Measurements from ENCODE around the gene PRKACB. TPM values are rescaled to one million over a fixed set of nuclear protein-coding genes. Genes with fewer than 3 reads are reported as not detected.

PRKACB gene
- total RNA-seq, 1 experiment from 2014 or later = 135 TPM

DNA sequence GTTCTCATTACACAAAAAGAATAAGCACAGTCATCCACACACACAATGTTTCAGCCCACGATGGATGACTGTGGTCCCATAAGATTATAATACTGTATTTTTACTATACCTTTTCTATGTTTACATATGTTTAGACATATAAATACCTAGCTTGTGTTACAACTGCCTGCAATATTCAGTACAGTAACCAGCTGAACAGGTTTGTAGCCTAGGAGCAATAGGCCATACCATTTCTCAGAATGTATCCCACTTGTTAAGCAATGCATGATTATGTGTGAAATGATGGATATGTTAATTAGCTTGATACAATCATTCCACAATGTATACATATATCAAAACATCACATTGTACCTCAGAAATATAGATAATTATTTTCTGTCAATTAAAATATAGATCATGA, 124.3 kb downstream of the PRKACB start:
- ChIA-PET POLR2A (no interaction called here), CTCF (no interaction called here), RAD21 (ENCODE audit: low non-redundant PET in 1 of 2, low total read pairs in 2 of 2, uncharacterized antibody in 2 of 2, unreplicated experiment in 2 of 2) (no interaction called here)
- intact Hi-C loops (cut with micrococcal nuclease) = no loop called here
- no peaks in the 10 kb centered on the region for H3K27me3 ChIP-seq (ENCODE audit: insufficient read depth, low read length)
- no peaks in the 10 kb centered on the region for H3K79me2 ChIP-seq (ENCODE audit: insufficient read depth, low read length)
- DNase-seq (ENCODE audit: low read depth, low spot score) = no peak
- no peak overlapping the region for H3K4me2 ChIP-seq (ENCODE audit: low read length)
- H3K9me3 ChIP-seq (ENCODE audit: control insufficient read depth in 1 of 2, insufficient read depth in 1 of 2, low read depth in 1 of 2, low read length in 2 of 2) = no peaks in the 10 kb centered on the region
- no peak overlapping the region for H3K9ac ChIP-seq (ENCODE audit: low read length)
- H3K9me2 ChIP-seq (ENCODE audit: insufficient read depth) = no peaks in the 10 kb centered on the region
- no peak for ATAC-seq
- H4K20me1 ChIP-seq (ENCODE audit: insufficient read depth) = no peaks in the 10 kb centered on the region
- H2AFZ ChIP-seq (ENCODE audit: low read depth, low read length, poor library complexity, severe bottlenecking) = no peak overlapping the region
- H3K27ac ChIP-seq (ENCODE audit: low read depth, low read length) = no peak overlapping the region
- no peak overlapping the region for H3K4me3 ChIP-seq (replicated peaks in 1 of 2; ENCODE audit: low read depth in 1 of 2, low read length in 2 of 2)
- no peaks in the 10 kb centered on the region for H3K36me3 ChIP-seq (ENCODE audit: control insufficient read depth in 1 of 2, insufficient read depth in 2 of 2, low read length in 2 of 2)
- TF ChIP-seq POLR2A (IDR thresholded peaks at IDR 0.05; ENCODE audit: borderline replicate concordance, extremely low read depth, insufficient read depth, insufficient read length) = no peak
- TF ChIP-seq YY1 (IDR thresholded peaks at IDR 0.05; ENCODE audit: extremely low read depth, insufficient replicate concordance, low read depth, low read length) = no peak
- TF ChIP-seq ELF1 (IDR thresholded peaks at IDR 0.05; ENCODE audit: borderline replicate concordance, low read depth) = no peak
- TF ChIP-seq, protein P1, sequence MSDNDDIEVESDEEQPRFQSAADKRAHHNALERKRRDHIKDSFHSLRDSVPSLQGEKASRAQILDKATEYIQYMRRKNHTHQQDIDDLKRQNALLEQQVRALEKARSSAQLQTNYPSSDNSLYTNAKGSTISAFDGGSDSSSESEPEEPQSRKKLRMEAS (IDR thresholded peaks at IDR 0.05) = no peak
- TF ChIP-seq, protein P2, sequence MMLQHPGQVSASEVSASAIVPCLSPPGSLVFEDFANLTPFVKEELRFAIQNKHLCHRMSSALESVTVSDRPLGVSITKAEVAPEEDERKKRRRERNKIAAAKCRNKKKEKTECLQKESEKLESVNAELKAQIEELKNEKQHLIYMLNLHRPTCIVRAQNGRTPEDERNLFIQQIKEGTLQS (IDR thresholded peaks at IDR 0.05) = no peak
- TF ChIP-seq, protein P3, sequence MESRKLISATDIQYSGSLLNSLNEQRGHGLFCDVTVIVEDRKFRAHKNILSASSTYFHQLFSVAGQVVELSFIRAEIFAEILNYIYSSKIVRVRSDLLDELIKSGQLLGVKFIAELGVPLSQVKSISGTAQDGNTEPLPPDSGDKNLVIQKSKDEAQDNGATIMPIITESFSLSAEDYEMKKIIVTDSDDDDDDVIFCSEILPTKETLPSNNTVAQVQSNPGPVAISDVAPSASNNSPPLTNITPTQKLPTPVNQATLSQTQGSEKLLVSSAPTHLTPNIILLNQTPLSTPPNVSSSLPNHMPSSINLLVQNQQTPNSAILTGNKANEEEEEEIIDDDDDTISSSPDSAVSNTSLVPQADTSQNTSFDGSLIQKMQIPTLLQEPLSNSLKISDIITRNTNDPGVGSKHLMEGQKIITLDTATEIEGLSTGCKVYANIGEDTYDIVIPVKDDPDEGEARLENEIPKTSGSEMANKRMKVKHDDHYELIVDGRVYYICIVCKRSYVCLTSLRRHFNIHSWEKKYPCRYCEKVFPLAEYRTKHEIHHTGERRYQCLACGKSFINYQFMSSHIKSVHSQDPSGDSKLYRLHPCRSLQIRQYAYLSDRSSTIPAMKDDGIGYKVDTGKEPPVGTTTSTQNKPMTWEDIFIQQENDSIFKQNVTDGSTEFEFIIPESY (IDR thresholded peaks at IDR 0.05; ENCODE audit: extremely low read depth, insufficient replicate concordance, low read length) = no peak
- TF ChIP-seq POLR2AphosphoS5 (IDR thresholded peaks at IDR 0.05; ENCODE audit: low read depth, low read length) = no peak
- no peak for TF ChIP-seq EGR1 (IDR thresholded peaks at IDR 0.05; ENCODE audit: low read depth)
- BruUV-seq (replicated peaks) = no TSS peak
- H3K4me1 ChIP-seq (ENCODE audit: control insufficient read depth in 1 of 2, insufficient read depth in 2 of 2, low read length in 2 of 2) = peaks cover 46 to 48% of the 10 kb centered on the region in 2 experiments

All from HCT116 (cell line).